Tongue (tissue), 3 donors: ENCODE measurements around the gene ZEB1. TPM values are rescaled to one million over a fixed set of nuclear protein-coding genes. Genes with fewer than 3 reads are reported as not detected.
A peak's percentile ranks its signal among the peaks of the same experiment; 100 is the strongest.
"Not testable (repeated sequence)": the region's sequence is repeated elsewhere in the genome, so short reads cannot be mapped to it uniquely, and the experiment has no call there.

Experiments
- DNase-seq: peaks from one replicate; pipeline ENCODE4 v3.0.0-alpha.2; 2015
- small RNA-seq: library from RNA; depleted of rRNA; stranded (forward); fragments of <200 nt; gene quantifications from one replicate; pipeline ENCODE3, GENCODE V24; 2014; ENCODE audit warnings: low replicate concordance
- total RNA-seq: library from RNA; depleted of rRNA; stranded (reverse); fragments of >200 nt; gene quantifications from one replicate; pipeline ENCODE4 v1.2.3, GENCODE V29; 2014

ZEB1 gene
- total RNA-seq, 1 donor from 2014 or later = 170 TPM

DNA sequence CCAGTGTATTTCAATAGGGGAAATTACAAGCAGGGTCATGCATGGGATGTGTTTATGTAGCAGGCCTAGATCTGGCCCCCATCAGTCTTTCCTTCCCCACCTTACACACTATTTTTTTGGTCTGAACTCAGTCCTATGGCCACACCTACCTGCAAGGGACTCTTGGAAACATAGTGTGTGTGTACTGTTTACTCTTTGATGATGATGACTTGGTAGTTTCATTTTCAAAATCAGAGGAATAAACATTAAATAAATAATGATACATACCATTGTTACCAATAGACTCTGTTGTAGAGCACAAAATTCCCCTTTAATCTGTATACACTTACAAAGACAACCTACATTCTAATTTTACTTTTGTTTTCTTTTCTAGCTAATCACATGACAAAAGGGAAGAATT lies 191.0 kb downstream of the ZEB1 start:
- DNase-seq = no peak

DNA sequence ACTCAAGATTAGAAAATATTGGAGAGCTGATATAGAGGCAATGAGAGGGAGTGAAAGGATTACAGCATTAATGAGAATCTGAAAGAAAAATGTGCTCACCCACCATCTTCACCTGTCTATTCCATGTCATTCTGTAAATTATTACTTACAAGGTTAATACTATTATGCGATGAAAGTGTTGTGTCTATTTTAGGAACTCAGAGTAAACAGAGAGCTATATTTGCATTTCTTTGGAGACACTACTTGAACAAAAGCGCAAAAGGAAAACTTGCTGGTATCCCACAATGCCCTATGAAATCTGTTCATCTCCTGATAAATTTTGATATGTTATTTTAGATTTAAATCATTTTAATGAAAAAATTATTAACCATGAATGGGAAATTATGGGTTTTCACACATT lies 196.1 kb downstream of the ZEB1 start:
- DNase-seq = no peak

- DNase-seq = no peak
These were observed 196.9 kb downstream of the ZEB1 start for GRCh38 chr10:31515819-31516402.

DNA sequence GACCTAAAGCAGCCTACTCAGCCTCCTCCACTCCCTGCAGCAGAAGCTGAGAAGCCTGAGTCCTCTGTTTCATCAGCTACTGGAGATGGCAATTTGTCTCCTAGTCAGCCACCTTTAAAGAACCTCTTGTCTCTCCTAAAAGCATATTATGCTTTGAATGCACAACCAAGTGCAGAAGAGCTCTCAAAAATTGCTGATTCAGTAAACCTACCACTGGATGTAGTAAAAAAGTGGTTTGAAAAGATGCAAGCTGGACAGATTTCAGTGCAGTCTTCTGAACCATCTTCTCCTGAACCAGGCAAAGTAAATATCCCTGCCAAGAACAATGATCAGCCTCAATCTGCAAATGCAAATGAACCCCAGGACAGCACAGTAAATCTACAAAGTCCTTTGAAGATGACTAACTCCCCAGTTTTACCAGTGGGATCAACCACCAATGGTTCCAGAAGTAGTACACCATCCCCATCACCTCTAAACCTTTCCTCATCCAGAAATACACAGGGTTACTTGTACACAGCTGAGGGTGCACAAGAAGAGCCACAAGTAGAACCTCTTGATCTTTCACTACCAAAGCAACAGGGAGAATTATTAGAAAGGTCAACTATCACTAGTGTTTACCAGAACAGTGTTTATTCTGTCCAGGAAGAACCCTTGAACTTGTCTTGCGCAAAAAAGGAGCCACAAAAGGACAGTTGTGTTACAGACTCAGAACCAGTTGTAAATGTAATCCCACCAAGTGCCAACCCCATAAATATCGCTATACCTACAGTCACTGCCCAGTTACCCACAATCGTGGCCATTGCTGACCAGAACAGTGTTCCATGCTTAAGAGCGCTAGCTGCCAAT lies 202.2 kb downstream of the ZEB1 start:
- no peak for DNase-seq

DNA sequence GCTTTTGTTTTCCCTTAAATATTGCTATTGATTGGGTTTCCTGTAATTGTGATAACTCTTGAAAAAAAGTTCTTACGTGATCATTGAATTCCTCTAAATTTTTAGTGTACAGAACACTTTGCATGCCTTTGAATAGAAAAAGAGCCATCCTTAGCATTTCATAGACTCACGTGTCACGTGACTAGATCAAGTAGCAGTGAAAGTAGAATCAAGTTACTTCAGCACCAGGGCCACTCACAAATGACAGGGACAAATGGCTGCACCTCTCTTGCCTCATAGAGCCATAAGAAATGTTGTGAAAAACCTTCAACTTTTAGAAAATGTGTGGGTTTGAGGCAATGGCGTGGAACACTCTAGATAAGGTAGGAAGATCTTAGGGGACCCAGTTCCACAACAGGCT lies 203.8 kb downstream of the ZEB1 start:
- DNase-seq = peak; percentile 56

- no peak for DNase-seq
These were observed 205.4 kb downstream of the ZEB1 start for GRCh38 chr10:31524460-31524859.

GRCh38 chr10:31526178-31526577 lies 207.2 kb downstream of the ZEB1 start:
- DNase-seq = no peak

- DNase-seq = no peak
These were observed 207.7 kb downstream of the ZEB1 start for GRCh38 chr10:31526681-31527080.

- DNase-seq = no peak
These were observed 209.8 kb downstream of the ZEB1 start for GRCh38 chr10:31528831-31529230.

- peak; percentile 56 for DNase-seq
These were observed 217.3 kb downstream of the ZEB1 start for GRCh38 chr10:31536302-31536701.

GRCh38 chr10:31549896-31550295 lies 230.9 kb downstream of the ZEB1 start:
- DNase-seq = no peak

GRCh38 chr10:31554556-31554955 lies 235.5 kb downstream of the ZEB1 start:
- DNase-seq = no peak

- no peak for DNase-seq
These were observed 238.8 kb downstream of the ZEB1 start for GRCh38 chr10:31557854-31558253.

DNA sequence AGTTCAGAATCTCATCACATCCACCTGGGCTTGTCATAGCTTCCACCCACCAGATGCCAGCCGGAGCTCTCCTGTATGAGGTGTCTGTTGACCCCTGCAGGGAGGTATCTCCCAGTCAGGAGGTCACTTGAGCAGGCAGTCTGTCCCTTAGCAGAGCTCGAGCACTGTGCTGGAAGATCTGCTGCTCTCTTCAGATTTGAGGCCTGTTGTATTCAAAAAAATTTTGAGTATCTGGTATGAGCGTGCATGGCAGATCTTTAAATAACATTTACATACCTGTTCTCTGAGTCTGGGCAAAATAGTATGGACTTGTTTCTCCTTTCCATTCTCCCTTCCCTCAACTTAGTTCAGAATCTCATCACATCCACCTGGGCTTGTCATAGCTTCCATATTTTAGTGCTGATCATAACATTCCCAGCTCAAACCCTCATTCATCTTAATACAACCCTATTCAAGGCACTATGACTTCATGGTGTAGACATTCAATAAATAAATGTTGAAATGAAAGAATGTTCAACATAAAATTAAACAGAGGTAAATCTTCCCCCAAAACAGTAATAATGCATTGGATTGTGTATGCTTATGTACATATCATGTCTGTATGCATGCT lies 249.3 kb downstream of the ZEB1 start:
- DNase-seq = not testable (repeated sequence)

- no peak for DNase-seq
These were observed 255.6 kb downstream of the ZEB1 start for GRCh38 chr10:31574577-31574976.

- DNase-seq = no peak
These were observed 259.3 kb downstream of the ZEB1 start for GRCh38 chr10:31578181-31578852.

GRCh38 chr10:31578951-31579350 lies 259.9 kb downstream of the ZEB1 start:
- DNase-seq = no peak

Small RNA genes within 50 kb of the gene (small RNA-seq; reads per million reads assigned to genes)
- not detected for gene SPTLC1P1
